ENCODE data around the gene NTSR2. TPM values are rescaled to one million over a fixed set of nuclear protein-coding genes. Genes with fewer than 3 reads are reported as not detected.

The NTSR2 gene
- total and polyA plus RNA-seq, 2 donors (not counting 3 experiments of a cell fraction or from before 2014, with no cell fraction given) = not detected

DNA sequence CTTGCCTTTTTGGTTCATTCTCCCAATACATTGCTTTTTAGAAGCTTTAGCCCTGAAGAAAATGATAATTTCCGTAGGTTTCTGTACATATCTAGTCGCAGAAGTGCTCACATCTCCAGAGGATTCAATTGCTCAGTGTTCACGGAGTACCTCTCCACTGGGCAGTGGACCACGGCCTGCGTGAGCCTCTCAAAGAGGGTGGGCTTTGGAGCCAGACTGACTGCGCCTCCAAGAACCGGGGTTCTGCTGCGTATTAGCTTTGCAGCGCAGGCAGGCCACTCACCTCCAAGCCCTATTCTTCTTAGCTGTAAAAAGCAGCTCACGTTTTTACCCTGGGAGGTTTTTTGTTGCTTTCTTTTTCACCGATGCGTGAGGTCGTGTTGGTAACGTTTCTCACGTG, 35.4 kb downstream of the NTSR2 start:
- intact Hi-C loops (cut with micrococcal nuclease) (no loop called here), dilution Hi-C loops (cut with MboI; ENCODE audit: extremely low pct_ligation_motif_present, low sequenced_read_pairs) (no loop called here)
- Histone ChIP-seq H3K4me2 (ENCODE audit: insufficient read depth, low read length) (no peak overlapping the region), H3K27ac (ENCODE audit: insufficient read depth, low read depth, low read length) (no peak overlapping the region), H3K4me3 (replicated peaks in 1 of 3; ENCODE audit: insufficient read depth in 1 of 3, low read depth in 1 of 3, low read length in 3 of 3) (no peak overlapping the region), H3K79me2 (ENCODE audit: control insufficient read depth, insufficient read depth, low read length) (no peaks in the 10 kb centered on the region), H3K27me3 (ENCODE audit: control insufficient read depth in 2 of 2, insufficient read depth in 2 of 2, low read length in 2 of 2) (no peaks in the 10 kb centered on the region), H3K9me1 (replicated peaks; ENCODE audit: control insufficient read depth, extremely low read depth, insufficient read depth, low read length) (no peaks in the 10 kb centered on the region), H3K4me1 (ENCODE audit: control insufficient read depth, extremely low read depth, insufficient read depth, low read length) (no peaks in the 10 kb centered on the region), H2AFZ (ENCODE audit: low read depth, low read length) (no peak overlapping the region), H3K9me3 (replicated peaks; ENCODE audit: control insufficient read depth, insufficient read depth, low read length) (no peaks in the 10 kb centered on the region), H3K36me3 (ENCODE audit: control insufficient read depth in 2 of 2, extremely low read depth in 1 of 2, insufficient read depth in 2 of 2, low read length in 2 of 2) (no peaks in the 10 kb centered on the region), H3K9ac (replicated peaks; ENCODE audit: extremely low read depth, insufficient read depth, low read length) (no peak overlapping the region), H4K20me1 (replicated peaks; ENCODE audit: control insufficient read depth, extremely low read depth, insufficient read depth, low read length) (no peaks in the 10 kb centered on the region)
- TF ChIP-seq JUN (IDR thresholded peaks at IDR 0.05; ENCODE audit: borderline replicate concordance, insufficient read depth, insufficient read length, low read depth) (no peak), POLR2AphosphoS5 (IDR thresholded peaks at IDR 0.05; ENCODE audit: insufficient read depth, low read depth, low read length) (no peak), EZH2 (IDR thresholded peaks at IDR 0.05; ENCODE audit: borderline replicate concordance, low read depth, low read length, severe bottlenecking) (no peak), MYC (IDR thresholded peaks at IDR 0.05; ENCODE audit: low read depth, low read length) (no peak), POLR2A (IDR thresholded peaks at IDR 0.05; ENCODE audit: low read depth, low read length) (no peak), GATA2 (IDR thresholded peaks at IDR 0.05; ENCODE audit: insufficient read depth, insufficient read length, low read depth, low read length) (no peak)
- TF ChIP-seq, protein P1, sequence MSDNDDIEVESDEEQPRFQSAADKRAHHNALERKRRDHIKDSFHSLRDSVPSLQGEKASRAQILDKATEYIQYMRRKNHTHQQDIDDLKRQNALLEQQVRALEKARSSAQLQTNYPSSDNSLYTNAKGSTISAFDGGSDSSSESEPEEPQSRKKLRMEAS (IDR thresholded peaks at IDR 0.05; ENCODE audit: insufficient read depth, insufficient read length) = no peak
- DNase-seq (ENCODE audit: low read depth, low spot score) (no peak), FAIRE-seq (no peak)
- ChIA-PET CTCF (no interaction called here), POLR2A (no interaction called here)
- no TSS peak for BruUV-seq (replicated peaks)

- H3K4me2 ChIP-seq (ENCODE audit: insufficient read depth, low read length) = no peak overlapping the region
- no peak for TF ChIP-seq MYC (IDR thresholded peaks at IDR 0.05; ENCODE audit: low read depth, low read length)
- no peak for TF ChIP-seq FOS (IDR thresholded peaks at IDR 0.05; ENCODE audit: borderline replicate concordance, insufficient read depth, low read length)
- TF ChIP-seq GATA2 (IDR thresholded peaks at IDR 0.05; ENCODE audit: insufficient read depth, insufficient read length, low read depth, low read length) = no peak
- TF ChIP-seq CTCF (IDR thresholded peaks at IDR 0.05; ENCODE audit: extremely low read depth in 1 of 2, insufficient read depth in 1 of 2, low read depth in 1 of 2, low read length in 2 of 2) = no peak
- no peak for TF ChIP-seq JUN (IDR thresholded peaks at IDR 0.05; ENCODE audit: borderline replicate concordance, insufficient read depth, insufficient read length, low read depth)
- TF ChIP-seq EZH2 (IDR thresholded peaks at IDR 0.05; ENCODE audit: borderline replicate concordance, low read depth, low read length, severe bottlenecking) = no peak
- no peak for TF ChIP-seq POLR2AphosphoS5 (IDR thresholded peaks at IDR 0.05; ENCODE audit: insufficient read depth, low read depth, low read length)
- TF ChIP-seq, protein P1 (IDR thresholded peaks at IDR 0.05; ENCODE audit: insufficient read depth, insufficient read length) = no peak
- no peak for TF ChIP-seq POLR2A (IDR thresholded peaks at IDR 0.05; ENCODE audit: low read depth, low read length)
- H3K4me3 ChIP-seq (replicated peaks in 1 of 3; ENCODE audit: insufficient read depth in 1 of 3, low read depth in 1 of 3, low read length in 3 of 3) = no peak overlapping the region
- dilution Hi-C loops (cut with MboI; ENCODE audit: extremely low pct_ligation_motif_present, low sequenced_read_pairs) = no loop called here
- H4K20me1 ChIP-seq (replicated peaks; ENCODE audit: control insufficient read depth, extremely low read depth, insufficient read depth, low read length) = no peaks in the 10 kb centered on the region
- H3K36me3 ChIP-seq (ENCODE audit: control insufficient read depth in 2 of 2, extremely low read depth in 1 of 2, insufficient read depth in 2 of 2, low read length in 2 of 2) = no peaks in the 10 kb centered on the region
- BruUV-seq (replicated peaks) = no TSS peak
- H3K9ac ChIP-seq (replicated peaks; ENCODE audit: extremely low read depth, insufficient read depth, low read length) = no peak overlapping the region
- H3K4me1 ChIP-seq (ENCODE audit: control insufficient read depth, extremely low read depth, insufficient read depth, low read length) = no peaks in the 10 kb centered on the region
- no peaks in the 10 kb centered on the region for H3K79me2 ChIP-seq (ENCODE audit: control insufficient read depth, insufficient read depth, low read length)
- DNase-seq (ENCODE audit: low read depth, low spot score) (no peak), FAIRE-seq (no peak)
- CTCF ChIA-PET = no interaction called here
- H3K27ac ChIP-seq (ENCODE audit: insufficient read depth, low read depth, low read length) = no peak overlapping the region
- H3K9me3 ChIP-seq (replicated peaks; ENCODE audit: control insufficient read depth, insufficient read depth, low read length) = no peaks in the 10 kb centered on the region
- intact Hi-C loops (cut with micrococcal nuclease) = no loop called here
- H3K9me1 ChIP-seq (replicated peaks; ENCODE audit: control insufficient read depth, extremely low read depth, insufficient read depth, low read length) = no peaks in the 10 kb centered on the region
- H3K27me3 ChIP-seq (ENCODE audit: control insufficient read depth in 2 of 2, insufficient read depth in 2 of 2, low read length in 2 of 2) = no peaks in the 10 kb centered on the region
- POLR2A ChIA-PET = no interaction called here
- H2AFZ ChIP-seq (ENCODE audit: low read depth, low read length) = no peak overlapping the region
Measured at GRCh38 chr2:11633923-11634478, 36.0 kb downstream of the NTSR2 start.
